HG02642 (cell line): Measurements from ENCODE around the gene RALA.
A peak's percentile ranks its signal among the peaks of the same experiment; 100 is the strongest.
"Not testable (repeated sequence)": the region's sequence is repeated elsewhere in the genome, so short reads cannot be mapped to it uniquely, and the experiment has no call there.

Source experiments
- ATAC-seq: cut with Tn5 transposase; IDR thresholded peaks from one replicate; pipeline ENCODE4 v1.9.1; 2021; ENCODE audit warnings: mild to moderate bottlenecking; ENCODE audit not compliant: unreplicated experiment, poor library complexity

Gene RALA

DNA sequence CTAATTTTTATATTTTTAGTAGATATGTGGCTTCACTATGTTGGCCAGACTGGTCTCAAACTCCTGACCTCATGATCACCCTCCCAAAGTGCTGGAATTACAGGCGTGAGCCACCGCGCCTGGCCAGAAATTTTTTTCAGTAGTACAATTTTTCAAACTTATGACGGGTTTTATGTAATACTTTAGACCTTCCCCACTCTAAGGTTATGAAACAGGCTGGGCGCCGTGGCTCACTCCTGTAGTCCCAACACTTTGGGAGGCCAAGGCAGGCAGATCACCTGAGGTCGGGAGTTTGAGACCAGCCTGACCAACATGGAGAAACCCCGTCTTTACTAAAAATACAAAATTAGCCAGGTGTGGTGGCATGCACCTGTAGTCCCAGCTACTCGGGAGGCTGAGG, 56.5 kb downstream of the RALA start:
- ATAC-seq = not testable (repeated sequence)

DNA sequence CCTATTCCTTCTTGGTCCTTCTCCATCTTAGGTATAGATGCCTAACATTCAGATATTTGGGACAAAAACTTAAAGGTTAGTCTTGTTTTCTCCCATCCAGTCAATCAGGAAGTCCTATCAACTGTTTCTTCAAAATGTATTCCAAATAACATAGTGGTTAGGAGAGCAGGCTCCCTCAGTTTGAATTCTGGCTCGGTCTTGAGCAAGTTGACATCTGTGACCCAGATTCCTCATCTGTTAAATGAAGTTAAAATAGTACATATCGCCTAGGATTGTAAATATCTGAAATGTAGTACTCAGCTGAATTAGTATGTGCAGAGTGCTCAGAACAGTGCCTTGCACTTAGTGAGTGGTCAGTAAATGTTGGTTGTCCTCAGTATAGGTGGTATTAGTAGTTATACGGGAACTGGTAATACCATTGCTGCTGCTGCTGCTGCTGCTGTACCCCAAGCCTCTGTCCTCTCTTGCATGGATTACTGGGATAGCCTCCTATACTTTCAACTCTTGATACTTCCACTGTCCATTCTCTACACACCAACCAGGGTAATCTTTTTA, 58.6 kb downstream of the RALA start:
- ATAC-seq = no peak

DNA sequence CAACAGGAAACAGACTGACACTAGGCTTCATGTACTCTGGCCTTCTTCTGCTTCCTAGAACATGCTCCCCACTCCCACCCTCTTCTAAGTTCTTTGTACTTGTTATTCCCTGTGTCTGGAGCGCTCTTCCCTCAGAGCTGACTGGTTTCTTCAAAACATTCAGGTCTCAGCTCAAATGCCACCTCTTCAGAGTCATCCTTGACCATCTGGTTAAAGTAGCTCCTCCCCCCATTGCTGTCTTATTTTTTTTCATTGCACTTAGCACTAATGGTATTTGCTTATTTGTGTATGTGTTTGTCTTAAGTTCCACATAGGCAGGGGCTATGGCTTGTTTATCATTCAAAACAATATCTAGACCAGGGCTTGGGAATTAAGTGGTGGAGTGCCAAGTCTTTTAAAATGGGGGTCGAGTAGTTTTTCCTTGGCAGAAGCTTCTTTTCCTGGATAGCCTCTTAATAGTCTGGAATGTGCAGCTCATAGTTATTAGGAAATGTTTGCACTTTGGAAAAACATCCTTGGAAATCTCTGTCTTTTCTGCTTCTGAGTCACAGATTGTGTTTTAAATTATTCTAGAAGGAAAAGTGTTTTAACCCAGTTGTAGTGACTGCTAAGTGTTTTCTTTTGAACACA, 60.0 kb downstream of the RALA start:
- ATAC-seq = no peak

DNA sequence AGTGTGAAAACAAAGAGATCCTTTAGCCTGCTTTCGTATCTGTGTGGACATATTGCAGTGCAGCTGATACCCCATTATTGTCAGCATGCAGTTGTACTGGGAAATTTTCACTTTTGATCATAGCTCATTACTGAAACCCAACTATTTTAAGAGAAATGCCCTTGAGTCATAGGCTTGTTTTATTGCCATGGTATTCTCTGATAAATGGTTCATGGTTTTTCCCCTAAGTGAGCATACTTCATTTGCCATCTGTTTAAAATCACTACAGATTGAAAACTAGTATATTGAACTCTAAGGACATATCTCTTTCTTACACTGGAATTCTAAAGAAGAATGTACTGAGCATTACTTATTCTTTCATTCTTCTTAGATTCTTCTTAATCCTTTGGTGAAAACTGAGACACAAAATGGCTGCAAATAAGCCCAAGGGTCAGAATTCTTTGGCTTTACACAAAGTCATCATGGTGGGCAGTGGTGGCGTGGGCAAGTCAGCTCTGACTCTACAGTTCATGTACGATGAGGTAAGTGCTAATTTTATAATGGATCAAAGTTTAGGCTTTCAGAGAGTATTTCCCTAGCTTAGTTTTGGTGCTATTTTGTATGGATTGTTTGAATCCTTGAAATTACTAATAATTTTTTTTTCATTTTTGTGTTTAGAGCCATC, 63.0 kb downstream of the RALA start:
- peak; percentile 62 for ATAC-seq

DNA sequence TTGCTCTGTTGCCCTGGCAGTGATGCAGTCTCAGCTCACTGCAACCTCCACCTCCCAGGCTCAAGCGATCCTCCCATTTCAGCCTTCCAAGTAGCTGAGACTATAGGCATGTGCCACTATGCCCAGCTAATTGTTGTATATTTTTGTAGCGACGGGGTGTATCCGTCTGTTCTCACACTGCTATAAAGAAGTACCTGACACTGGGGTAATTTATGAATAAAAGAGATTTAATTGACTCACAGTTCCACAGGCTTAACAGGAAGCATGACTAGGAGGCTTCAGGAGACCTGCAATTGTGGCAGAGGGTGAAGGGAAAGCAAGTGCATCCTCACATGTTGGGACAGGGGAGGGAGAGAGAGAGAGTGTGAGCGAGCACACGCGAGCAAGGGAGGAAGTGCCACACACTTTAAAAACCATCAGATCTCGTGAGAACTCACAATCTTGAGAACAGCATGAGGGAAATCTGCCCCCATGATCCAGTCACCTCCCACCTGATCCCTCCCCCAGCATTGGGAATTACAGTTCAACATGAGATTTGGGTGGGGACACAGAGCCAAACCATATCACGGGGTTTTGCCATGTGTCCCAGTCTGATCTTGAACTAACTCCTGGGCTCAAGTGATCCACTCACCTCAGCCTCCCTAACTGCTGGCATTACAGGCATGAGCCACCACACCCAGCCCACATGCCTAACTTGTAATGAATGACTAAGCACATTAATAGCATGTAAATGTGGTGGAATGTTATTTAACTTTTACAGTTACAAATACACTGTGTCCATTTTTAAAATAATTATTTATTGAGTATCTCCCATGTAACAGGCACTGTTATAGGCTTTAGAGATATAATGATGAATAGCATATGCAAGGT, 65.5 kb downstream of the RALA start:
- ATAC-seq = no peak

DNA sequence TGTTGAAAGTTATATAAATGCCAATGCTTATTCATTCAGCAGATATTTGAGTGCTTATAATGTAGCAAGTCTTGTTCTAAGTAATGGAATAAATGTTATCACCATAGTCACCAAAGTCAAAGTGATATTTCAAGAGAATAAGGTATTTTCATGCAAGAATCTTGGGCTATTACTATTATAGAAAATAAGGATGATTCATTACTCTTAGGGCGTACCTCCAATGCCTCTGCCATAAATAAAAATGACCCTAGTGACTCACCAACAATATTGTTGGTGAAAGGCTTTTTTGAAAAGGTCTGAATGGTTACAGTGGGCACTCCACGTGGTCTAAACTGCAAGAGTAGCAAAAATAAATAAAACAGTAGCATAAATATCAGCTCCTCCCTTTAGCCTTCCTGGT, 68.4 kb downstream of the RALA start:
- ATAC-seq = no peak

DNA sequence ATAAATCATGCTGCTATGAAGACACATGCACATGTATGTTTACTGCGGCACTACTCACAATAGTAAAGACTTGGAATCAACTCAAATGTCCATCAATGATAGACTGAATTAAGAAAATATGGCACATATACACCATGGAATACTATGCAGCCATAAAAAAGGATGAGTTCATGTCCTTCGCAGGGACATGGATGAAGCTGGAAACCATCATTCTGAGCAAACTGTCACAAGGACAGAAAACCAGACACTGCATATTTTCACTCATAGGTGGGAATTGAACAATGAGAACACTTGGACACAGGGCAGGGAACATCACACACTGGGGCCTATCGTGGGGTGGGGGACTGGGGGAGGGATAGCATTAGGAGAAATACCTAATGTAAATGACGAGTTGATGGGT, 69.7 kb downstream of the RALA start:
- not testable (repeated sequence) for ATAC-seq

DNA sequence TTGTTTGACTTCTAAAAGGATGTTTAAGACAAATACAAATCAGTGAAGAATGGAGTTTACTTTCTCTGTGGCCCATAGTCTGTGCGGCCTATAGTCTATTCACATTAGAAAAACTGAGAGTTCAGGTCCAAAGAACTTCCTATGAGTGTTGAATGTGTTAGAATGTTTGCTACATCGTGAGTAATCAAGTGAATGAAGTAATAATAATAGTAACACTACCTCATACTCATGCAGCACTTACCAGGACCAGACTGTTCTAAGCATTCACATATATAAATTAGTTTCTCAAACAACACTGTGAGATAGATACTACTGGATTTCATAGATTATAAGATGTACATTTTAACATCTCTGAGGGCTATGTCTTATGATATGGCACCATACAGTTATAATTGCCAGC, 70.4 kb downstream of the RALA start:
- no peak for ATAC-seq

DNA sequence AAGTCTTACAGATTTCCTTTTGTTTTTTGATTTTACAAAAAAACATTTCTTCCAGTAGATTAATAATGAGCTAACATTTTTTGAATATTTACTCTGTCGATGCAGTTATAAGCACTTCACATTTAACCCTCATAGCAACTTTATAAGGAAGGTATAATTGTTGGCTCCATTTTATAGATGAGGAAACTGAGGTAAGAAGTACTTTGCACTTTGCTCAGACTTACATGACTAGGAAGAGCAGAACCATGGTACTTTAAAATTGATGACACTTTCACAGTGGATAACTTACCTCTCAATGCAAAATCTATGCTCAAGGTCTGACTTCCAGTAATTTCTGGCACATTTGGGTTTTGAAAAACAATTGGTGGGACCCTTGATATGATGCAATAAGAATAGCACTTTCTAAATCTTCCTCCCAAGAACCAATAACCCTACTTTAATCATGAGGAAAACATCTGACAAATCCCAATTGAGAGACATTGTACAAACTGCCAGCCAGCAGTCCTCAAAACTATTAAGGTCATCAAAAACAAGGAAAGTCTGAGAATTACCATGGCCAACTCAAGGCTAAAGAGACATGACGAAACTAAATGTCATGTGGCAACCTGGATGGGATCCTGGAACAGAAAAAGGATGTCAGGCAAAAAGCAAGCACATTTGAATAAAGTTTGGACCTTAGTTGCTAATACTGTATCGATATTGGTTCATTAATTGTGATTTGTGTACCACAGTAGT, 72.6 kb downstream of the RALA start:
- no peak for ATAC-seq

DNA sequence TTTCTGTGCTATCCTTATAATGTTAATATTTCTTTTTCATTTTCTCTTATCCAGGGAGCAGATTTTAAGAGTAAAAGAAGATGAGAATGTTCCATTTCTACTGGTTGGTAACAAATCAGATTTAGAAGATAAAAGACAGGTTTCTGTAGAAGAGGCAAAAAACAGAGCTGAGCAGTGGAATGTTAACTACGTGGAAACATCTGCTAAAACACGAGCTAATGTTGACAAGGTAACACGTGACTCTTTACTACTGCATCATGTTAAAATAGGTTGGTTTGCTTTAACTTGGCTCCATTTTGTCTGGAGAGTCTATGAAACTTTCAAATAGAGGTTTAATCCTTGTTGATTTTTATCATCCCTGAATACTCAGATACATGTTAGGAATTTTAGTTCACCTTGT, 73.3 kb downstream of the RALA start:
- ATAC-seq = no peak

DNA sequence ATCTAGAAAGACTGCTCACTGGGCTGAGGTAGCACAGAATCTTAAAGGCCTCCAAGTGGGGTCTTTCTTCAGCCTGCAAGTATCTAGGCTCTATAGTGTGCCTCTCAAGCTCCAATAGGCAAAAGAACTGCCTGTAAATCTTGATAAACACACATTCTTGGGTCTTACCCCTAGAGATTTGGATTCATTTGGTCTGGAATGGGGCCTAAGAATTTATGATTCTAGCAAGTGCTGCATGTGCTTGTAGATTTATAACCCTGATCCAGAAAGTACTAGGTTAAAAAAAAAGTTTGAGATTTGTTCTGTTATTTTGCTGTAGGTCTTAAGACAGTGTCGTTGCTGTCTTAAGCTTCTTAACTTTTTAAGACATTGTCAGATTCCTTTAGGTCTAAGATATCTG, 74.1 kb downstream of the RALA start:
- no peak for ATAC-seq

DNA sequence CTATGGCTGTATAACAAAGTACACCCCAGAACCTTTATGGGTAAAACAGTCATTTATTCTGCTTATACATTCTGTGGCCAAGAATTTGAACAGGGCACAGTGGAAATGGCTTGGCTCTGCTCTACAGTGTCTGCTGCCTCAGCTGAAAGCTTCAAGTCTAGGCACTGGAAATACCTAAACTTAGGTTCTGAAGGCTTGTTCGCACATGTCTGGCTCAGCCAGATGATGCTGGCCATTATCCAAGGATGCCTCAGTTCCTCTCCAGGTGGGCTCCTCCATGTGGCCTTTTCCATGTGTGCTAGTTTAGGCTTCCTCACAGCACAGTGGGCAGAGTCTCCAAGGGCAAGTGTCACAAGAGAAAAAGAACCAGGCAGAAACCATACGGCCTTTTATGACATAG, 76.8 kb downstream of the RALA start:
- no peak for ATAC-seq

DNA sequence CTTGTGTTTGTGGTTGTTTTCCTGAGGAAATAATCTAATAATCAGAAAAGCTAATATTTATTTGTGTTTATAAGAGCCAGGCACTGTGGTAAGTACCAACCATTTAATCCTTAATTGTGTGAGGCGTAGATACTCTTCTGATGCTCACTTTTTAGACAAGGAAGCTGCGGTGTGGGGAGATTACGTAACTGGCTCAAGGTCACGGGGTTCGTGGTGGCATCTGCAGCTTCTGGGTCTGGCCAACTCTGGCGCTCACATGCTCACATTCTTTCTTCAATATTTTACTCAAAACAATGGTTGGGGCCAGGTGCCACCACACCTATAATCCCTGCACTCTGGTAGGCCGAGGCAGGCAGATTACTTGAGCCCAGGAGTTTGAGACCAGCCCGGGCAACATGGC, 77.6 kb downstream of the RALA start:
- ATAC-seq = no peak

DNA sequence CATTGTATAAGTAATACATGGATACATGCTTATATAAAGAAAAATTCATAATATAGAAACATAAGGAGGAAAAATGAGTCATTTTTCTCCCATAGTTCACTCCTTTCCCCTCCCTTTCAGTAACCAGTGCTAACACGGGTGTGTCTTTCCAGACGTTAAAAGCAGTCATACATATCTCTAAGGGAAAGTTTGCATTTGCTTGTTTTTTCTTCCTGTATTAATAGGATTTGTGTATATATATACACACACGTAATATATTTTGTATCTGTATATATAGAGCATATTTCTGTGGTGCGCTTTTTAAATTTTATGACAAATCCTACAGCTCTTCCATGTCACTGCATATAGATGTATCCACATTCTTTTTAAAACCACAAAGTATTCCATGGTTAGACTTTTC, 78.8 kb downstream of the RALA start:
- ATAC-seq = no peak

DNA sequence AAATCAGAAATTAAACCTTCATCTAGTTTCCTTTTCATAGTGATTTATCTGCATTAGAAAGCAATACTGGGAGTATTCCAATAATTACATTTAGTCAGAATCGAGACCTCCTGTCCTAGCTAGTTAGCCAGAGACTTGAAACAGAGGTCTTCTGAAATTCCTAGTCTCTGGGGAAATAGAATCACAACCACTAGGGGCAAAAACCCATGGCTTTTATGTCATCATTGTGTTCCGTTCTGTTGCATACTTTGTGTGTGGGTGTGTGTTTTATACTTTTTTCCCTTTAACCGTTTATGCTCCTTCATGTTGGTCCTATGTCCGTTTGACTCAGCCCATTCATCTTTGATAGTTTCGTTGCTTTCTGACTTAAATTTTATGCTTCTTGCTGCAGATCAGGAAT, 79.8 kb downstream of the RALA start:
- no peak for ATAC-seq

DNA sequence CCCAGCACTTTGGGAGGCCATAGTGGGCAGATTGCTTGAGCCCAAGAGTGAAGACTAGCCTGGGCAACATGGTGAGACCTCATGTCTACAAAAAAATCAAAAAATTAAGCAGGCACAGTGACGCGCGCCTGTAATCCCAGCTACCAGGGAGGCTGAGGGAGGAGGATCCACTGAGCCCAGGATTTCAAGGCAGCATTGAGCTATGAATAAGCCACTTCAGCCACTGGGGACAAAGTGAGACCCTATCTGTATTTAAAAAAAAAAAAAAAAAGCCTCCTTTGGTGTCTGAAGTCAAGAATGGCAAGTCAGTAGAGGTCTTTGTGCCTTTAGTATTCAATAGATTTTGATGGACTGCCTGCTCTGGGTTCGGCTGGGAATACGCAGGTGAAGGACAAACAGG, 85.7 kb downstream of the RALA start:
- ATAC-seq = no peak

DNA sequence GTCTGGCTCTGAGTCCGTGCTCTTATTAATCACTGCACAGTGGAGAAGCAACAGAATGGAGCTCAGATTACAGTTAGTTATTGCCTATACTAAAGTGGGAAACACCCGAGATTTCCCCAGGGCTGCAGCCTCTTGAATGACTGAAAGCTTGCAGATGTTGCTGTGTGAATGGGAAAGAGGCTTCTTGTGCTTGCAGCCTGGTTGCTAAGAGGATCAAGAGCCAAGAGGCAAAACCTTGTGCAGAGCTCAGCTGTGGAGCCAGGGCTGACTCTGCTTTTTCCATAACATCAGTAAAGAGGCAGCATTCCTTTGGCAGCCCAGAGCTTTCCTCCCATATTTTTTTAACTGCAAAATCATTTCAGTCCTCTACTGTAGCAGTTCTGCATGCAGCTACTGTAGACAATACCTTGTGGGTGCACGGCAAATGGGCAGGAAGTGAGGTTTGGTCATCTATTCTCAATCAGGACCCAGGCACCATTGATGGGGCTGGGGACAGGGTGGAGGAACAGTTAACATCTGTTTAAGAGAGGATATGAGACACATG, 86.5 kb downstream of the RALA start:
- ATAC-seq = peak; percentile 77

DNA sequence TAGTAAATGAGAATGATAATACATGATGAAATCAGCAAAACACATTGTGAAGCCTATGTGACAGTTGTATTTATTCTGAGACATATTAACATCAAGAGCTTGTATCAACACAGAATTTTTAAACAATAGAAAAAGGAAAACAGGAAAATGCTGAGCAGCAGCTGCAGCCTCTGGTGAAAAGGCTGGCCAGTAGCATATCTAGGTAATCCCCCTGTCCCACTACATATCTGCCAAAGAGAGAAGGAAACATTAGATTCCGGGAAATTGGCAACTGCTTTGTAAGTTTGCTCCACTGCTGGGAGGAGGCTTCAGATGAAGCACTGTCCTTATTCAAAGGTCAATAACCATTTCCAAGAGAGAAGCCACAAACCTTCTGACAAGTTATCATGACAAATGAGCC, 89.4 kb downstream of the RALA start:
- no peak for ATAC-seq

DNA sequence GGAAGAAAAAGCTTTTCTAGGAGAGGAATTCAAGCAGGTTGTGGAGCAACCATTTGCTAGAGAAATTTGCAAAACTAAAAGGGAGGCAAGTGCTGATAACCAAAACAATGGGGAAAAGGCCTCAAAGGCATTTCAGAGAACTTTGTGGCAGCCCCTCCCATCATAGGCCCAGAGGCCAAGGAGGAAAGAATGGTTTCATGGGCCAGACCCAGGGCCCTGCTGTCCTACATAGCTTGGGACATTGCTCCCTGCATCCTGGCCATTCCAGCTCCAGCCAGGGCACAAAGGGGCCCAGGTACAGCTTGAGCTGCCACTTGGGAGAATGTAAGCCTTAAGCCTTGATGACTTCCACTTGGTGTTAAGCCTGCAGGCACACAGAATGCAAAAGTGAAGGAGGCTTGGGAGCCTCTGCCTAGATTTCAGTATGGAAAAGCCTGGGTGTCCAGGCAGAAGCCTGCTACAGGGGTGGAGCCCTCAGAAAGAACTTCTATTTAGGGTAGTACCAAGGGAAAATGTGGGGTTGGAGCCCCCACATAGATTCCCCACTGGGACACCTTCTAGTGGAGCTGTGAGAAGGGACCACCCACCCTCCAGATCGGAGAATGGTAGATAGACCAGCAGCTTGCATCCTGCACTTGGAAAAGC, 91.2 kb downstream of the RALA start:
- ATAC-seq = no peak

DNA sequence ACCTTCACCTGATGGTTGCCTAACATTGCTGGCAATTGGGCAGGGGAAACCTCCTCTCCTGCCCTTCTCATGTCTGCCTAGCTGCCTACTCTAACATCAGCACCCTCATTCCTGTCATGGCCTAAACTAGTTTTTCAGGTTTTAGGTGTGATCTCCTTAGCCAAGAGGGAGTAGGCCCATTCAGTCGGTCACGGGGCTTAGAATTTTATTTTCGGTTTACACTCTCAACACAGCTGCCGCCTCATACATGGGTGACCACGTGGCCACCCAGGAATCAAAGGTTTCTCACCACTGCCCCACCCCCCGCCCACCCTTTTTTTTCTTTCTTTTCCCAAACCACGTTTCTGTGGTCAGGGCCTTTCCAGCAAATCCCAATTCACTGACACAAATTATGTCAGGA, 97.2 kb downstream of the RALA start:
- no peak for ATAC-seq
